Peyer's patch (tissue), 4 donors: ENCODE data around the gene LYPLA2.

Experiments used
- CTCF ChIP-seq, 6 experiments: fragments of 450-650 bp in 4 of 6; fragments of 200-600 bp in 2 of 6; sonication (generic) in 1 of 6; IDR thresholded peaks; one replicate each; pipeline ENCODE4 v1.5.1; 2017 to 2019; ENCODE audit warnings: antibody characterized with exemption in 6 of 6, mild to moderate bottlenecking in 3 of 6, moderate library complexity in 1 of 6
- POLR2A ChIP-seq, 2 donors: fragments of 450-650 bp; IDR thresholded peaks; one replicate each; pipeline ENCODE4 v1.5.1; 2017; ENCODE audit warnings: antibody characterized with exemption in 2 of 2, mild to moderate bottlenecking in 2 of 2, moderate library complexity in 2 of 2

GRCh38 chr1:23790696-23791515 is at the start of gene LYPLA2:
- TF ChIP-seq POLR2A (IDR thresholded peaks at IDR 0.05) = no peak
- no peak for TF ChIP-seq CTCF (IDR thresholded peaks at IDR 0.05)
